ENCODE data around the gene AGR2.

Gene AGR2

DNA sequence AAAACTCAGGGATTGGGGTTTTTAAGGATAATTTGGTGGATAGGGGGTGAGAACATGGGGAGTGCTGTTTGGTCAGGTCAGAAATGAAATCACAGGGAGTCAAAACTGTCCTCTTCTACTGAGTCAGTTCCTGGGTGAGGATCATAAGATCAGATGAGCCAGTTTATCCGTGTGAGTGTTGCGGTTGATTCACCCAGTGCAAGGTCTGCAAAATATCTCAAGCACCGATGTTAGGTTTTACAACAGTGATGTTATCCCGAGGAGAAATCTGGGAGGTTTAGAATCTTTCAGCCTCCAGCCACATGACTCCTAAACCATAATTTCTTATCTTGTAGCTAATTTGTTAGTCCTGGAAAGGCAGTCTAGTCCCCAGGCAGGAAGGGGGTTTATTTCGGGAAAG, 31.7 kb upstream of the AGR2 start:
- DNase-seq (ENCODE audit: low read depth) = no peak
- no peak overlapping the region for H3K4me3 ChIP-seq (ENCODE audit: control insufficient read depth, low read depth, low read length)
- TF ChIP-seq, protein P1, sequence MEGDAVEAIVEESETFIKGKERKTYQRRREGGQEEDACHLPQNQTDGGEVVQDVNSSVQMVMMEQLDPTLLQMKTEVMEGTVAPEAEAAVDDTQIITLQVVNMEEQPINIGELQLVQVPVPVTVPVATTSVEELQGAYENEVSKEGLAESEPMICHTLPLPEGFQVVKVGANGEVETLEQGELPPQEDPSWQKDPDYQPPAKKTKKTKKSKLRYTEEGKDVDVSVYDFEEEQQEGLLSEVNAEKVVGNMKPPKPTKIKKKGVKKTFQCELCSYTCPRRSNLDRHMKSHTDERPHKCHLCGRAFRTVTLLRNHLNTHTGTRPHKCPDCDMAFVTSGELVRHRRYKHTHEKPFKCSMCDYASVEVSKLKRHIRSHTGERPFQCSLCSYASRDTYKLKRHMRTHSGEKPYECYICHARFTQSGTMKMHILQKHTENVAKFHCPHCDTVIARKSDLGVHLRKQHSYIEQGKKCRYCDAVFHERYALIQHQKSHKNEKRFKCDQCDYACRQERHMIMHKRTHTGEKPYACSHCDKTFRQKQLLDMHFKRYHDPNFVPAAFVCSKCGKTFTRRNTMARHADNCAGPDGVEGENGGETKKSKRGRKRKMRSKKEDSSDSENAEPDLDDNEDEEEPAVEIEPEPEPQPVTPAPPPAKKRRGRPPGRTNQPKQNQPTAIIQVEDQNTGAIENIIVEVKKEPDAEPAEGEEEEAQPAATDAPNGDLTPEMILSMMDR (IDR thresholded peaks at IDR 0.05; ENCODE audit: control insufficient read depth, insufficient read depth, low read depth, low read length, missing control alignments) = no peak

DNA sequence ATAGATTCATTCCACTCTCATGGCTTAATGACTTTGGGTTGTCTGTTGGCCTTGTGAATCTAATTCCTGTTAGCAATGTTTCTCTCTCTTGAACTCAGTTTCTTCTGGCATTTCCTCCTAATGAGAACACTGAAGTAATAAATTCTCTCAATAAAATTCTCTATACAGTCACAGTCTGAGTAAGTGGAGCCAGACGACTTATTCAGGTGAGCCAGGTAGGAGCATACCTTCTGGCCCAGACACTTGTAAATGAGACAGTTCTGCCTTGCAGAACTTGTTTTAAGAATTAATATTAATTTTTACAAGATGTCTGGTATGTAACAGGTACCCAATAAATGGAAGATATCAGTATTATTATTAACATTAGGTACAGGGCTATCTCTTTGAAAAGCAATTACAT, 28.6 kb upstream of the AGR2 start:
- TF ChIP-seq, protein P1 (IDR thresholded peaks at IDR 0.05; ENCODE audit: control insufficient read depth, insufficient read depth, low read depth, low read length, missing control alignments) = no peak
- no peak for DNase-seq (ENCODE audit: low read depth)
- H3K4me3 ChIP-seq (ENCODE audit: control insufficient read depth, low read depth, low read length) = no peak overlapping the region

DNA sequence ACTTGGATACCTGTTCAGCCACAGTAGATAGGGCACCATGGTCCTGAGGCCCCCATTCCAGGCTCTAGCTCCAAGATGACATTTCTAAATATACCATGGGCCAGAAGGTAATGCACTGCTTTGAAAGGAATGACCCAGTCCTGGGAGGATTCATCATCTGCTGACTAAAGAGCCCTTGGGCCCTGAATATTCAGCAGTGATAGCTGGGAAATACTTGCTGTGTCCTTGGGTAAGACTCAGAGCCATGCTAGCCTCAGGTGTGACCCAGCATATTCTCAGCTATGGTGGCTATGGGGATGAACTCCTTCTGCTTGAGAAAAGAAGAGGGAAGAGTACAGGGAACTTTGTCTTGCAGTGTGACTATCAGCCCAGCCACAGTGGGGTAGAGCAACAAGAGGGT, 21.3 kb upstream of the AGR2 start:
- H3K4me3 ChIP-seq (ENCODE audit: control insufficient read depth, low read depth, low read length) = no peak overlapping the region
- TF ChIP-seq, protein P1 (IDR thresholded peaks at IDR 0.05; ENCODE audit: control insufficient read depth, insufficient read depth, low read depth, low read length, missing control alignments) = no peak
- DNase-seq (ENCODE audit: low read depth) = no peak

DNA sequence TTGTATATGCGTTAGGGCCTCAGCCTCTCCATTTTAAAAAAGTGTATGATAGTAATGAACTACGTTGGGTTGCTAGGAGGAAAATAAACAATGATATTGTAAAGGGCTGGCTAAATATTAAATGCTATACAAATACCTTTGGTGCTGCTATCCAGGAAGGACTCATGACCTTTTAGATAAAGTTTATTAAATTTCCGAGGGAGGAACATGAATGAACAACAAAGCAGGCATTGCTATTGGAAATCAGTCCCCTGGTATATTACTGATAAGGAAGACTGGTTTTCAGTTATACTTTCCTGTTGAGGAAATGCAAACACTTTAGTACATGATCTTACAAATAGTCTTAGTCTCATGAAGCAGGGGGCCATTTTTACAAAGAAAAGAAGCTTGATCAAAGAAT, 17.2 kb upstream of the AGR2 start:
- TF ChIP-seq, protein P1 (IDR thresholded peaks at IDR 0.05; ENCODE audit: control insufficient read depth, insufficient read depth, low read depth, low read length, missing control alignments) = no peak
- no peak for DNase-seq (ENCODE audit: low read depth)

GRCh38 chr7:16818732-16819131, 13.9 kb upstream of the AGR2 start:
- no peak for DNase-seq (ENCODE audit: low read depth)
- TF ChIP-seq, protein P1 (IDR thresholded peaks at IDR 0.05; ENCODE audit: control insufficient read depth, insufficient read depth, low read depth, low read length, missing control alignments) = no peak
- no peak overlapping the region for H3K4me3 ChIP-seq (ENCODE audit: control insufficient read depth, low read depth, low read length)

More for the DNA sequence above, 17.2 kb upstream of the AGR2 start:
- H3K4me3 ChIP-seq (ENCODE audit: control insufficient read depth, low read depth, low read length) = no peak overlapping the region

GRCh38 chr7:16817536-16817935, 12.7 kb upstream of the AGR2 start:
- H3K4me3 ChIP-seq (ENCODE audit: control insufficient read depth, low read depth, low read length) = no peak overlapping the region
- TF ChIP-seq, protein P1 (IDR thresholded peaks at IDR 0.05; ENCODE audit: control insufficient read depth, insufficient read depth, low read depth, low read length, missing control alignments) = no peak
- no peak for DNase-seq (ENCODE audit: low read depth)

GRCh38 chr7:16816824-16817223, 12.0 kb upstream of the AGR2 start:
- H3K4me3 ChIP-seq (ENCODE audit: control insufficient read depth, low read depth, low read length) = no peak overlapping the region
- TF ChIP-seq, protein P1 (IDR thresholded peaks at IDR 0.05; ENCODE audit: control insufficient read depth, insufficient read depth, low read depth, low read length, missing control alignments) = no peak
- DNase-seq (ENCODE audit: low read depth) = no peak
